WTC11 (cell line): ENCODE measurements around the gene OR10P1. TPM values are rescaled to one million over a fixed set of nuclear protein-coding genes. Genes with fewer than 3 reads are reported as not detected.

ENCODE experiments used
- ATAC-seq: fragments of 200-7000 bp; cut with Tn5 transposase; 2 replicates; pipeline ENCODE4 v1.10.0; 2021; ENCODE audit warnings: mild to moderate bottlenecking, moderate library complexity
- CTCF ChIA-PET: fragments of 300-600 bp; sonication (Branson Sonifier 250); formaldehyde crosslinking; loops from one replicate; lab custom pipeline; 2021; ENCODE audit warnings: antibody characterized with exemption; lab: Charles Lee
- POLR2A ChIA-PET: fragments of 350-600 bp; sonication (Branson Sonifier 250); formaldehyde crosslinking; loops from one replicate; lab custom pipeline; 2021; ENCODE audit warnings: antibody characterized with exemption; lab: Charles Lee
- DNase-seq: peaks from one replicate; pipeline ENCODE4 v3.0.0; 2021; ENCODE audit warnings: low spot score
- H3K27ac Mint-ChIP-seq: 2 replicates; pipeline ENCODE4 v1.8.0; 2021; ENCODE audit warnings: mixed read lengths
- H3K27me3 Mint-ChIP-seq: 2 replicates; pipeline ENCODE4 v1.8.0; 2021; ENCODE audit warnings: low read depth, mild to moderate bottlenecking, moderate library complexity, mixed read lengths
- H3K36me3 Mint-ChIP-seq: 2 replicates; pipeline ENCODE4 v1.8.0; 2021; ENCODE audit warnings: mixed read lengths
- H3K4me1 Mint-ChIP-seq: 2 replicates; pipeline ENCODE4 v1.8.0; 2022; ENCODE audit warnings: mixed read lengths
- H3K4me3 Mint-ChIP-seq: 2 replicates; pipeline ENCODE4 v1.8.0; 2021; ENCODE audit warnings: mild to moderate bottlenecking, moderate library complexity, mixed read lengths
- H3K9me3 Mint-ChIP-seq: 2 replicates; pipeline ENCODE4 v1.8.0; 2021; ENCODE audit warnings: mixed read lengths
- CTCF ChIP-seq: fragments of 200-600 bp; IDR thresholded peaks from 2 replicates; pipeline ENCODE4 v1.8.0; 2022; ENCODE audit warnings: antibody characterized with exemption
- E2F1 ChIP-seq: sonication (generic); formaldehyde crosslinking; IDR thresholded peaks from 2 replicates; pipeline ENCODE4 v1.8.0; 2022; ENCODE audit warnings: mild to moderate bottlenecking, missing genetic modification reagents
- E2F5 ChIP-seq: sonication (generic); formaldehyde crosslinking; IDR thresholded peaks from 2 replicates; pipeline ENCODE4 v1.8.1; 2022; ENCODE audit warnings: mild to moderate bottlenecking, moderate library complexity, missing genetic modification reagents
- ESRRA ChIP-seq: sonication (generic); formaldehyde crosslinking; IDR thresholded peaks from 2 replicates; pipeline ENCODE4 v1.8.1; 2022; ENCODE audit warnings: mild to moderate bottlenecking, missing genetic modification reagents, borderline replicate concordance
- FOXJ3 ChIP-seq: sonication (generic); formaldehyde crosslinking; IDR thresholded peaks from 2 replicates; pipeline ENCODE4 v1.9.0; 2021; ENCODE audit warnings: missing genetic modification reagents, mild to moderate bottlenecking, borderline replicate concordance
- FOXP4 ChIP-seq: sonication (generic); formaldehyde crosslinking; IDR thresholded peaks from 2 replicates; pipeline ENCODE4 v1.8.0; 2022; ENCODE audit warnings: mild to moderate bottlenecking, missing genetic modification reagents
- GTF2I ChIP-seq: fragments of 250-450 bp; sonication (Bioruptor Pico); conservative IDR thresholded peaks from 2 replicates; pipeline ENCODE4 v1.4.0; 2021; ENCODE audit warnings: mild to moderate bottlenecking
- HMGXB4 ChIP-seq: sonication (generic); formaldehyde crosslinking; IDR thresholded peaks from 2 replicates; pipeline ENCODE4 v1.8.1; 2023; ENCODE audit warnings: mild to moderate bottlenecking, moderate library complexity, missing genetic modification reagents
- IRF1 ChIP-seq: sonication (generic); formaldehyde crosslinking; IDR thresholded peaks from 2 replicates; pipeline ENCODE4 v1.8.0; 2023; ENCODE audit warnings: missing genetic modification reagents
- NFE2L1 ChIP-seq: sonication (generic); formaldehyde crosslinking; IDR thresholded peaks from 2 replicates; pipeline ENCODE4 v1.8.1; 2023; ENCODE audit warnings: missing genetic modification reagents
- NR1H2 ChIP-seq: sonication (generic); formaldehyde crosslinking; IDR thresholded peaks from 2 replicates; pipeline ENCODE4 v1.9.0; 2021; ENCODE audit warnings: mild to moderate bottlenecking, moderate library complexity, missing genetic modification reagents
- NR3C1 ChIP-seq: sonication (generic); formaldehyde crosslinking; conservative IDR thresholded peaks from 2 replicates; pipeline ENCODE4 v1.8.1; 2023; ENCODE audit warnings: low read depth, mild to moderate bottlenecking, missing genetic modification reagents
- PRDM15 ChIP-seq: sonication (generic); formaldehyde crosslinking; IDR thresholded peaks from 2 replicates; pipeline ENCODE4 v1.8.0; 2022; ENCODE audit warnings: missing genetic modification reagents
- PREB ChIP-seq: sonication (generic); formaldehyde crosslinking; IDR thresholded peaks from 2 replicates; pipeline ENCODE4 v1.8.1; 2022; ENCODE audit warnings: mild to moderate bottlenecking, missing genetic modification reagents, moderate library complexity, borderline replicate concordance
- STAT6 ChIP-seq: sonication (generic); formaldehyde crosslinking; conservative IDR thresholded peaks from 2 replicates; pipeline ENCODE4 v1.8.1; 2023; ENCODE audit warnings: mild to moderate bottlenecking, low read depth, missing genetic modification reagents, moderate library complexity
- ZBTB21 ChIP-seq: sonication (generic); formaldehyde crosslinking; IDR thresholded peaks from 2 replicates; pipeline ENCODE4 v1.8.1; 2023; ENCODE audit warnings: mild to moderate bottlenecking, missing genetic modification reagents, borderline replicate concordance
- ZNF281 ChIP-seq: sonication (generic); formaldehyde crosslinking; IDR thresholded peaks from 2 replicates; pipeline ENCODE4 v1.8.0; 2023; ENCODE audit warnings: mild to moderate bottlenecking, missing genetic modification reagents
- total RNA-seq: library from RNA; stranded (reverse); gene quantifications from 3 replicates; pipeline ENCODE4 v1.2.3, GENCODE V29; 2021

The OR10P1 gene
- total RNA-seq, 1 experiment from 2014 or later = not detected

GRCh38 chr12:55647027-55647426, 10.3 kb downstream of the OR10P1 start:
- ChIA-PET POLR2A (no interaction called here), CTCF (interaction anchor here (0.6 to 4.7 kb wide), 14 partner anchors 10 to 458 kb away, joined by 3 to 67 read pairs (median 5); partner anchors contain the start of genes ITGA7, OR10P1 and RDH5)
- no peak for TF ChIP-seq HMGXB4
- TF ChIP-seq STAT6 (CRISPR knock-in tag) = no peak
- no peak for TF ChIP-seq ZBTB21
- no peak for TF ChIP-seq NR1H2 (CRISPR knock-in tag)
- TF ChIP-seq FOXP4 (CRISPR knock-in tag) = no peak
- TF ChIP-seq ESRRA (CRISPR knock-in tag) = no peak
- TF ChIP-seq E2F1 (CRISPR knock-in tag) = no peak
- TF ChIP-seq PRDM15 (CRISPR knock-in tag) = no peak
- TF ChIP-seq GTF2I (CRISPR knock-in tag) = no peak
- TF ChIP-seq IRF1 (CRISPR knock-in tag) = no peak
- TF ChIP-seq PREB (CRISPR knock-in tag) = no peak
- TF ChIP-seq NFE2L1 = no peak
- no peak for TF ChIP-seq ZNF281 (CRISPR knock-in tag)
- TF ChIP-seq NR3C1 (CRISPR knock-in tag) = no peak
- no peak for TF ChIP-seq CTCF
- no peak for TF ChIP-seq E2F5
- no peak for TF ChIP-seq FOXJ3 (CRISPR knock-in tag)
- Mint-ChIP-seq H3K27me3 (peaks cover 16% of the 10 kb centered on the region), H3K4me3 (no peak overlapping the region), H3K27ac (peak overlapping the region; percentile 52; the same call in 1 of the 2 replicates), H3K9me3 (peaks cover 33% of the 10 kb centered on the region), H3K36me3 (peaks cover 27% of the 10 kb centered on the region), H3K4me1 (peaks cover 19% of the 10 kb centered on the region)
- ATAC-seq (no peak), DNase-seq (no peak)
